ENCODE data around the gene SPEF2. TPM values are rescaled to one million over a fixed set of nuclear protein-coding genes. Genes with fewer than 3 reads are reported as not detected.

SPEF2 gene
- total and polyA plus RNA-seq, 9 of the 15 experiments (the other 6 are each of a cell fraction or from before 2014, with no cell fraction given) = 0.11 to 0.62 (median 0.20) TPM; not detected in 2

DNA sequence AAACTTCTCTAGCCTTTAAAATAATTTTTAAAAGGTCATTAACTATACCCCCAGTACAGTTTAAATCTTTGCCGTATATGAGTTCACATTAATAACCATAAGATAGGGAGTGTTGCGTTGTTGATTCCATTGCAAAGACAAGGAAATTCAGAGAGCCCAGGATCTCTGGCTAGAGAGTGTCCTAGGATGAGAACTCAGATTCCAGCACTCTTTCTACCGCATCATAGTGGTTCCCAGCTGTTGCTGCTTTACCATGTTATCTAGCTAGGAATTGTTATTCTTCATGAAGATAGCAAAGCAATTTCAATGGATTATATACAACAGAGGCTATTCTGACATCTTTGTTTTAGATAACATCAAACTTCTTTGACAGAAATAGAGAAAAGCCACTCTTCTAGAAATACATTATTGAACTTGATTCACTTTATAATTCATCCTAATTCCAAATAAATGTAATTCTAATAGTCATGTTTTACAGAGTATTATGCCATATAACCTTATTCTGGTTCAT is 160.7 kb downstream of the SPEF2 start (continued):
- TF ChIP-seq, protein P1, sequence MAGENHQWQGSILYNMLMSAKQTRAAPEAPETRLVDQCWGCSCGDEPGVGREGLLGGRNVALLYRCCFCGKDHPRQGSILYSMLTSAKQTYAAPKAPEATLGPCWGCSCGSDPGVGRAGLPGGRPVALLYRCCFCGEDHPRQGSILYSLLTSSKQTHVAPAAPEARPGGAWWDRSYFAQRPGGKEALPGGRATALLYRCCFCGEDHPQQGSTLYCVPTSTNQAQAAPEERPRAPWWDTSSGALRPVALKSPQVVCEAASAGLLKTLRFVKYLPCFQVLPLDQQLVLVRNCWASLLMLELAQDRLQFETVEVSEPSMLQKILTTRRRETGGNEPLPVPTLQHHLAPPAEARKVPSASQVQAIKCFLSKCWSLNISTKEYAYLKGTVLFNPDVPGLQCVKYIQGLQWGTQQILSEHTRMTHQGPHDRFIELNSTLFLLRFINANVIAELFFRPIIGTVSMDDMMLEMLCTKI (IDR thresholded peaks at IDR 0.05; ENCODE audit: partially characterized antibody) = no peak
- no peak for TF ChIP-seq PTBP1 (IDR thresholded peaks at IDR 0.05; ENCODE audit: low read depth, low read length)
- TF ChIP-seq, protein P2, sequence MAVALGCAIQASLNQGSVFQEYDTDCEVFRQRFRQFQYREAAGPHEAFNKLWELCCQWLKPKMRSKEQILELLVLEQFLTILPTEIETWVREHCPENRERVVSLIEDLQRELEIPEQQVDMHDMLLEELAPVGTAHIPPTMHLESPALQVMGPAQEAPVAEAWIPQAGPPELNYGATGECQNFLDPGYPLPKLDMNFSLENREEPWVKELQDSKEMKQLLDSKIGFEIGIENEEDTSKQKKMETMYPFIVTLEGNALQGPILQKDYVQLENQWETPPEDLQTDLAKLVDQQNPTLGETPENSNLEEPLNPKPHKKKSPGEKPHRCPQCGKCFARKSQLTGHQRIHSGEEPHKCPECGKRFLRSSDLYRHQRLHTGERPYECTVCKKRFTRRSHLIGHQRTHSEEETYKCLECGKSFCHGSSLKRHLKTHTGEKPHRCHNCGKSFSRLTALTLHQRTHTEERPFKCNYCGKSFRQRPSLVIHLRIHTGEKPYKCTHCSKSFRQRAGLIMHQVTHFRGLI (CRISPR knock-in tag; IDR thresholded peaks at IDR 0.05) = no peak

DNA sequence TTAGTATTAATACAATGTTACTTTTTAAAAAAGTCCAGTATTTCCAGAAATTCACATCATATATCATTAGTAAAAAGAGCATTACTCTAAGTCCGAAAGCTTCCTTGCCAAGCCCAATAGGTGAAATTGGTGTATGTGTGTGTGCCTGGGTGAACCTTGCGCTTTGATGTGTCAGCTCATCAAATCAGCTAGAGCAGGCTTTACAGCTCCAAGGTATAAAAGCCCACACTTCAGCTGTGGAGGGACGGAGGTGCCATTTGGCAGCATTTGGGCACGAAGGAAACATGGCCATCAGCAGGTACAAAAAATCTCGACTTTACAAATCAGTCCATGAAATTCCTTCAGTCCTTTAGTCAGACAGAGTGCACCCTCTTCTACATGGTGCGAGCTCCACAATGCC is 162.6 kb downstream of the SPEF2 start:
- Histone ChIP-seq H3K9ac (ENCODE audit: insufficient read depth in 1 of 2, low read depth in 2 of 2, low read length in 2 of 2) (no peak overlapping the region), H3K27ac (ENCODE audit: extremely low read depth, low read depth, low read length) (no peak overlapping the region), H3K4me1 (replicated peaks in 1 of 2; ENCODE audit: control insufficient read depth in 2 of 2, insufficient read depth in 2 of 2, low read length in 2 of 2) (no peaks in the 10 kb centered on the region), H3K4me3 (no peak overlapping the region), H3K4me2 (ENCODE audit: insufficient read depth, low read length) (no peak overlapping the region), H4K20me1 (replicated peaks; ENCODE audit: control insufficient read depth, insufficient read depth, low read length) (no peaks in the 10 kb centered on the region), H2AFZ (ENCODE audit: low read depth, low read length) (no peak overlapping the region), H3K79me2 (ENCODE audit: control insufficient read depth, insufficient read depth, low read length) (no peaks in the 10 kb centered on the region), H3K36me3 (ENCODE audit: control insufficient read depth, insufficient read depth, low read length) (no peaks in the 10 kb centered on the region), H3K9me3 (replicated peaks; ENCODE audit: control insufficient read depth, insufficient read depth, low read depth, low read length) (no peaks in the 10 kb centered on the region), H3K9me1 (ENCODE audit: control insufficient read depth, insufficient read depth, low read length) (no peaks in the 10 kb centered on the region), H3K27me3 (ENCODE audit: control insufficient read depth in 2 of 2, insufficient read depth in 2 of 2, low read length in 2 of 2) (no peaks in the 10 kb centered on the region)
- no TSS peak for BruUV-seq (replicated peaks)
- intact Hi-C loops (cut with micrococcal nuclease) = no loop called here
- DNase-seq (ENCODE audit: extremely low read depth in 1 of 4, low spot score in 3 of 4) (no peak), FAIRE-seq (no peak), ATAC-seq (no peak)
- in situ Hi-C loops (cut with MboI) = no loop called here
- 1% methylated on average over 6 of the region's 6 CpGs for WGBS (ENCODE audit: insufficient coverage, low coverage, missing lambda C conversion rate)
- no peak for TF ChIP-seq E2F3 (CRISPR knock-in tag; IDR thresholded peaks at IDR 0.05)
- no peak for TF ChIP-seq CBFA2T3 (IDR thresholded peaks at IDR 0.05)
- TF ChIP-seq DACH1 (IDR thresholded peaks at IDR 0.05; ENCODE audit: partially characterized antibody) = no peak
- no peak for TF ChIP-seq ZNF431 (CRISPR knock-in tag; IDR thresholded peaks at IDR 0.05)
- no peak for TF ChIP-seq SIX5 (IDR thresholded peaks at IDR 0.05; ENCODE audit: borderline replicate concordance in 1 of 2, insufficient read depth in 1 of 2, low read depth in 1 of 2, low read length in 2 of 2)
- ChIA-PET POLR2A (no interaction called here), CTCF (ENCODE audit: low intra/inter-chr PET ratio) (no interaction called here)
